ENCODE results near the gene CD74.

DNA sequence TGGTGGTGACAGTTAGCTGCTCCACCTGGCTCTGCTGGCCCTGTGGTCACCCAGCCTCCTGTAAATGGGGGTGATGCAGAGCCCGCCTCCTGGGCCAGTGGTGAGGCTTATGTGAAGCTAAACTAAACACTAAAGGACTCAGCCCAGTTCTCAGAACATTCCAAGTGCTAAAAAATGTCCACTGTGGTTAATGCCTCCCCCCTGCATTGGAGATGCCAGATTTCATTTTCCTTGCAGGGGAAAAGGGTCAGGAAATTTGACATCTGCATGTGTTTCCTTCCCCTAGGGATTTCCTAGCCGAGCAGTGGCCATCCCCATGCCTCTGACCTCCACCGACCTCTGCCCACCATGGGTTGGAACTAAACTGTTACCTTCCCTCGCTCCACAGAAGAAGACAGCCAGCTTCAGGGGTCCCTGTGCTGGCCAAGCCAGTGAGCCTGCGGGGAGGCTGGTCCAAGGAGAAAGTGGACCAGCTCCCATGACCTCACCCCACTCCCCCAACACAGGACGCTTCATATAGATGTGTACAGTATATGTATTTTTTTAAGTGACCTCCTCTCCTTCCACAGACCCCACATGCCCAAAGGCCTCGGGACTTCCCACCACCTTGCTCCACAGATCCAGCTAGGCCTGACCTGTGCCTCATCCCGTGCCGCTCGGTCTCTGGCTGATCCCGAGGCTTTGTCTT, 13.0 kb downstream of the CD74 start:
- TF ChIP-seq, protein P1, sequence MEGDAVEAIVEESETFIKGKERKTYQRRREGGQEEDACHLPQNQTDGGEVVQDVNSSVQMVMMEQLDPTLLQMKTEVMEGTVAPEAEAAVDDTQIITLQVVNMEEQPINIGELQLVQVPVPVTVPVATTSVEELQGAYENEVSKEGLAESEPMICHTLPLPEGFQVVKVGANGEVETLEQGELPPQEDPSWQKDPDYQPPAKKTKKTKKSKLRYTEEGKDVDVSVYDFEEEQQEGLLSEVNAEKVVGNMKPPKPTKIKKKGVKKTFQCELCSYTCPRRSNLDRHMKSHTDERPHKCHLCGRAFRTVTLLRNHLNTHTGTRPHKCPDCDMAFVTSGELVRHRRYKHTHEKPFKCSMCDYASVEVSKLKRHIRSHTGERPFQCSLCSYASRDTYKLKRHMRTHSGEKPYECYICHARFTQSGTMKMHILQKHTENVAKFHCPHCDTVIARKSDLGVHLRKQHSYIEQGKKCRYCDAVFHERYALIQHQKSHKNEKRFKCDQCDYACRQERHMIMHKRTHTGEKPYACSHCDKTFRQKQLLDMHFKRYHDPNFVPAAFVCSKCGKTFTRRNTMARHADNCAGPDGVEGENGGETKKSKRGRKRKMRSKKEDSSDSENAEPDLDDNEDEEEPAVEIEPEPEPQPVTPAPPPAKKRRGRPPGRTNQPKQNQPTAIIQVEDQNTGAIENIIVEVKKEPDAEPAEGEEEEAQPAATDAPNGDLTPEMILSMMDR (IDR thresholded peaks at IDR 0.05): no peak
- TF ChIP-seq POLR2A (IDR thresholded peaks at IDR 0.05): no peak

All from uterus (tissue), 2 donors.